ENCODE results near the gene RYR2. TPM values are rescaled to one million over a fixed set of nuclear protein-coding genes. Genes with fewer than 3 reads are reported as not detected.

Gene RYR2
- total RNA-seq, 1 donor: not detected

GRCh38 chr1:237133921-237134320, 91.9 kb downstream of the RYR2 start:
- TF ChIP-seq CTCF (IDR thresholded peaks at IDR 0.05; ENCODE audit: insufficient read depth, low read length): no peak
- no peak for DNase-seq (ENCODE audit: low read depth)
- H3K4me3 ChIP-seq (ENCODE audit: low read depth, low read length): no peak overlapping the region

- TF ChIP-seq CTCF (IDR thresholded peaks at IDR 0.05; ENCODE audit: insufficient read depth, low read length): no peak
- H3K4me3 ChIP-seq (ENCODE audit: low read depth, low read length): no peak overlapping the region
- no peak for DNase-seq (ENCODE audit: low read depth)
Observed at GRCh38 chr1:237134929-237135328, 92.9 kb downstream of the RYR2 start.

- DNase-seq (ENCODE audit: low read depth): no peak
- no peak for TF ChIP-seq CTCF (IDR thresholded peaks at IDR 0.05; ENCODE audit: insufficient read depth, low read length)
- no peak overlapping the region for H3K4me3 ChIP-seq (ENCODE audit: low read depth, low read length)
Observed at GRCh38 chr1:237138551-237138950, 96.6 kb downstream of the RYR2 start.

GRCh38 chr1:237139732-237140131, 97.7 kb downstream of the RYR2 start:
- TF ChIP-seq CTCF (IDR thresholded peaks at IDR 0.05; ENCODE audit: insufficient read depth, low read length): no peak
- DNase-seq (ENCODE audit: low read depth): no peak

GRCh38 chr1:237140986-237141385, 99.0 kb downstream of the RYR2 start:
- DNase-seq (ENCODE audit: low read depth): no peak
- no peak for TF ChIP-seq CTCF (IDR thresholded peaks at IDR 0.05; ENCODE audit: insufficient read depth, low read length)

More at GRCh38 chr1:237139732-237140131, 97.7 kb downstream of the RYR2 start:
- no peak overlapping the region for H3K4me3 ChIP-seq (ENCODE audit: low read depth, low read length)

GRCh38 chr1:237141502-237141901, 99.5 kb downstream of the RYR2 start:
- TF ChIP-seq CTCF (IDR thresholded peaks at IDR 0.05; ENCODE audit: insufficient read depth, low read length): no peak
- no peak for DNase-seq (ENCODE audit: low read depth)

More at GRCh38 chr1:237140986-237141385, 99.0 kb downstream of the RYR2 start:
- H3K4me3 ChIP-seq (ENCODE audit: low read depth, low read length): no peak overlapping the region

More at GRCh38 chr1:237141502-237141901, 99.5 kb downstream of the RYR2 start:
- no peak overlapping the region for H3K4me3 ChIP-seq (ENCODE audit: low read depth, low read length)

Data from fibroblast of the aortic adventitia (primary cell).